Glutamatergic neuron (in vitro differentiated cells): ENCODE results near the gene NMU. TPM values are rescaled to one million over a fixed set of nuclear protein-coding genes. Genes with fewer than 3 reads are reported as not detected.
"Not testable (repeated sequence)": the region's sequence is repeated elsewhere in the genome, so short reads cannot be mapped to it uniquely, and the experiment has no call there.

Source experiments
- DNase-seq: peaks from one replicate; pipeline ENCODE4 v3.0.0; 2022
- H3K27ac Mint-ChIP-seq: one replicate; pipeline ENCODE4 v1.8.0; 2020; ENCODE audit warnings: mild to moderate bottlenecking, mixed read lengths, inconsistent platforms; ENCODE audit not compliant: unreplicated experiment
- H3K27me3 Mint-ChIP-seq: one replicate; pipeline ENCODE4 v1.8.0; 2020; ENCODE audit warnings: mild to moderate bottlenecking, moderate library complexity, mixed read lengths, inconsistent platforms; ENCODE audit not compliant: unreplicated experiment
- H3K36me3 Mint-ChIP-seq: one replicate; pipeline ENCODE4 v1.8.0; 2020; ENCODE audit warnings: mild to moderate bottlenecking, mixed read lengths, inconsistent platforms; ENCODE audit not compliant: unreplicated experiment
- H3K4me1 Mint-ChIP-seq: one replicate; pipeline ENCODE4 v1.8.0; 2020; ENCODE audit warnings: mild to moderate bottlenecking, low read depth, mixed read lengths, inconsistent platforms; ENCODE audit not compliant: unreplicated experiment
- H3K4me3 Mint-ChIP-seq: one replicate; pipeline ENCODE4 v1.8.0; 2020; ENCODE audit warnings: mild to moderate bottlenecking, mixed read lengths, inconsistent platforms; ENCODE audit not compliant: unreplicated experiment
- H3K9me3 Mint-ChIP-seq: one replicate; pipeline ENCODE4 v1.8.0; 2020; ENCODE audit warnings: mild to moderate bottlenecking, moderate library complexity, mixed read lengths, inconsistent platforms; ENCODE audit not compliant: unreplicated experiment
- CTCF ChIP-seq: fragments of 200-600 bp; sonication (generic); IDR thresholded peaks from one replicate; pipeline ENCODE4 v1.5.0; 2021; ENCODE audit not compliant: partially characterized antibody, unreplicated experiment
- total RNA-seq: library from RNA; stranded (reverse); fragmentation: NEBNext Ultra II Directional; extraction: Animal tissue kit (Norgen Biotek cat#: 25700); gene quantifications from one replicate; pipeline ENCODE4 v1.2.1, GENCODE V29; 2021; ENCODE audit not compliant: unreplicated experiment

The NMU gene
- total RNA-seq, 1 donor from 2014 or later, result 9.4 TPM

DNA sequence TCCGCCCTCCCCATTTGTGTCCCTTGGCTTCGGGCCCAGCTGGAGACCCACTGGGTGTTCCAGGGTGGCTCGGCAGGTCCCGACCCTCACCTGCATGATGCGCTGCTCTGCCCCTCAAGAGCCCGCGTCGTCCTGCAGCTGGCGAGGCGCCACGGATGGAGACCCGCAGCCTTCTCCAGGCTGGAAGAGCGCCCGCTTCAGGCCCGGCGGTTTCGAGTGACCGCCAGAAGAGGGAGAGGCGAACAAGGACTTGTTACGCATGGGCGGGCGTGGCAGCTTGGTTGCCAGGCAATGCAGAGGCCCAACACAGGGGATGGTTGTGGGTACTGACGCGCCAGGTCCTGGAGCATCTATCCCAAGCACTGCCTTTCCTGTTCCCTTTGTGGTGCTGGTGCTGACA lies 44.1 kb downstream of the NMU start, which contains the start of gene PDCL2:
Gene PDCL2, minus strand, starts transcription at position 232 of the 400 bp plus-strand sequence. Its CDS starts 136 bp downstream, at position 96.
- no peak for DNase-seq

GRCh38 chr4:55588160-55588559 lies 47.9 kb downstream of the NMU start:
- Mint-ChIP-seq H3K36me3 (peaks cover 17% of the 10 kb centered on the region), H3K9me3 (peaks cover 3% of the 10 kb centered on the region), H3K27ac (no peak overlapping the region), H3K27me3 (no peaks in the 10 kb centered on the region), H3K4me1 (no peaks in the 10 kb centered on the region), H3K4me3 (no peak overlapping the region)
- DNase-seq, result no peak
- no peak for TF ChIP-seq CTCF

More for the DNA sequence above, 44.1 kb downstream of the NMU start, which contains the start of gene PDCL2:
- Mint-ChIP-seq H3K4me1 (no peaks in the 10 kb centered on the region), H3K9me3 (no peaks in the 10 kb centered on the region), H3K4me3 (no peak within 1 kb of the TSS), H3K36me3 (peaks cover 11% of the 10 kb centered on the region), H3K27ac (no peak within 1 kb of the TSS), H3K27me3 (no peaks in the 10 kb centered on the region)
- TF ChIP-seq CTCF, result no peak

DNA sequence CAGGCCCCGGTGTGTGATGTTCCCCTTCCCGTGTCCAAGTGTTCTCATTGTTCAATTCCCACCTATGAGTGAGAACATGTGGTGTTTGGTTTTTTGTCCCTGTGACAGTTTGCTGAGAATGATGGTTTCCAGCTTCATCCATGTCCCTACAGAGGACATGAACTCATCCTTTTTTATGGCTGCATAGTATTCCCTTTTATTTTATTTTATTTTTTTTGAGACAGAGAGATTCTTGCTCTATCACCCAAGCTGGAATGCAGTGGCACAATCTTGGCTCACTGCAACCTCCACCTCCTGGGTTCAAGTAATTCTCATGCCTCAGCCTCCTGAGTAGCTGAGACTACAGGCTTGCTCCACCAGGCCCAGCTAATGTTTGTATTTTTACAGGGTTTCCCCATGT lies 53.3 kb downstream of the NMU start:
- H3K36me3 Mint-ChIP-seq, result peaks cover 12% of the 10 kb centered on the region
- H3K4me3 Mint-ChIP-seq, H3K9me3 Mint-ChIP-seq, H3K4me1 Mint-ChIP-seq, H3K27ac Mint-ChIP-seq, H3K27me3 Mint-ChIP-seq, DNase-seq: not testable (repeated sequence)

GRCh38 chr4:55578341-55579010 lies 57.6 kb downstream of the NMU start:
- peaks cover 8% of the 10 kb centered on the region for H3K9me3 Mint-ChIP-seq

GRCh38 chr4:55575513-55575912 lies 60.6 kb downstream of the NMU start:
- no peaks in the 10 kb centered on the region for H3K27me3 Mint-ChIP-seq
- H3K4me1 Mint-ChIP-seq, result no peaks in the 10 kb centered on the region
- H3K36me3 Mint-ChIP-seq, result peaks cover 30% of the 10 kb centered on the region
- TF ChIP-seq CTCF, result no peak
- H3K27ac Mint-ChIP-seq, result no peak overlapping the region
- DNase-seq, result no peak
- no peak overlapping the region for H3K4me3 Mint-ChIP-seq
- peaks cover 4% of the 10 kb centered on the region for H3K9me3 Mint-ChIP-seq

More at GRCh38 chr4:55578341-55579010, 57.6 kb downstream of the NMU start:
- Mint-ChIP-seq H3K27me3 (no peaks in the 10 kb centered on the region), H3K36me3 (peaks cover 35% of the 10 kb centered on the region), H3K4me1 (no peaks in the 10 kb centered on the region), H3K27ac (no peak overlapping the region), H3K4me3 (no peak overlapping the region)
- no peak for DNase-seq
- TF ChIP-seq CTCF, result no peak
